NCI-H82 treated with DMSO at 0.1 percent for 48 hours (cell line): ENCODE data around the gene SYT2.
"Not testable (repeated sequence)": the region's sequence is repeated elsewhere in the genome, so short reads cannot be mapped to it uniquely, and the experiment has no call there.

Experiments
- DNase-seq: peaks from one replicate; lab custom pipeline; 2025; ENCODE audit not compliant: unreplicated experiment; lab: John Stamatoyannopoulos, UW

The SYT2 gene

DNA sequence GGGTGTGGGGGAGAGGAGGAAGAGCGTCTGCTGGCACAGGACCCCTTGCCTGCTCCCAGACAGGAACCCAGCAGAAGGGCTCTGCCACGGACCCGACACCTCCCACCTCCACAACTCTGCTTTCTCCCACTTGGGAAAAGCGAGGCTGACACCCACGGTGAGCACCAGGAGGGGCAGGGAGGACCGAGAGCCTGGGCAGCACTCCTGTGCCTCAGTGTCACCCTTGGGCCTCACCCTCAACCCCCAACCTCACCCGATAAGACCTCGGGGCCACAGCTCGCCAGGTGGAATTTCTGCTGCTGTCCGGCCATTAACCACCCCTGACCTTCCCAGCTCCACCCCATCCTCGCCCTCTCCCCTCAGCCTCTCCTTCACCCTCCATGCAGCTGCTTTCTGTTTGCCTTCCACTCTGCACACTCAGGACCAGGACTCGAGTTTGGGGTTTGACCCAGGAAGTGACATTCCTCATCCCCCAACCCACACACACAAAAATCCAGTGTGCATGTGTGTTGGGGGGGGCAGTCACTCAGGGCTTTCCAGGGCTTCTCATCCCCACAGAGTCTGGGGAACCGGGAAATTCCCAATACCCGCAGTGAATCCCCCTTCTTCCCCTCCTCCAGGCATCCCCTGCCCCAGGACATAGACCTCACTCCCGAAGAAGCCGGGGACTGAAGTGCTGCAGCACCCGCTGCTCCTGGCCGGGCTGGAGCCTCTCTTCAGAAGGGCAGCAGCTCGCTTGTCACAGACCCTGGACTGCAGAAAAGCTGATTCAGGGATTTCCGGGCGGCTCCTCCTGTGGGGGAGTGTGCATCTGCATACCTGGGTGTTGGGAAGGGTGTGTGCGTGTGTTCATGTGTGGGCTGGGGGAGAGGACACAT is 65.8 kb downstream of the SYT2 start:
- no peak for DNase-seq

- peak; percentile 46 for DNase-seq
These were observed 66.6 kb downstream of the SYT2 start for GRCh38 chr1:202643397-202644218.

DNA sequence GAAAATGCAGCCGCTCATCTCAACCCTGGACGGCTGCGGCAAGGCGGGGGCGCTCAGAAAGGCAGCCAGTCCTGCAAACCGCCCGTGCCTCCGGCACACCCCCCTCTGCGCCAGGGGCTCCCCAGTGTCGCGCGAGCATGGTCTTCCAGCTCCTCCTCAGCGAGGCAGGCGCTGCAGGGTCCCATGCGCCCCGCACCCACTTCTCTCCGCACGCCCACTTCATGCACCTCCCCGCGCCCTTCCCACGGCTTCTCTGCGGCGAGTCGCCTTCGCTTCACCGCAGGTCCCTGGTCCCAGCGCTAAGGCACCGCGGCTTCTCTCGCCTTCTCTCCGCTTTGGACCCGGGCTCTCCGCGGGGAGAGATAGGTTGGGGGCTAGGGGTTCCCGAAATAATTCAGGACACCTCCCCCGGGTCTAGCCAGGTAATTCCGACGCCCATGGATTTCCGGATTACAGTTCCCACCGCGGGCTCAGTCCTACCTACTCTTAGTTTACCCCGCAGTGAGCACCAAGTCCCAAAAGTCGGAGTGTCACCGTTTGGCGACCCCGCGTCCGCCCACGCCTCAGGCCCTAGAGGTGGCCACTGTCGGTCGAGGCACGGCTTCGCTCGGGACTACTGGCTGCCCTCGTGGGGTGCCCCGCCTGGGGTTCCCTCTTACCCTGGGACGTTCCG is 67.5 kb downstream of the SYT2 start:
- no peak for DNase-seq

- DNase-seq, result no peak
These were observed 68.0 kb downstream of the SYT2 start for GRCh38 chr1:202642212-202642611.

- no peak for DNase-seq
These were observed 70.8 kb downstream of the SYT2 start for GRCh38 chr1:202639500-202639899.

GRCh38 chr1:202638701-202639305 is 71.5 kb downstream of the SYT2 start:
- DNase-seq, result not testable (repeated sequence)

- peak; percentile 13 for DNase-seq
These were observed 72.1 kb downstream of the SYT2 start for GRCh38 chr1:202638019-202638700.

DNA sequence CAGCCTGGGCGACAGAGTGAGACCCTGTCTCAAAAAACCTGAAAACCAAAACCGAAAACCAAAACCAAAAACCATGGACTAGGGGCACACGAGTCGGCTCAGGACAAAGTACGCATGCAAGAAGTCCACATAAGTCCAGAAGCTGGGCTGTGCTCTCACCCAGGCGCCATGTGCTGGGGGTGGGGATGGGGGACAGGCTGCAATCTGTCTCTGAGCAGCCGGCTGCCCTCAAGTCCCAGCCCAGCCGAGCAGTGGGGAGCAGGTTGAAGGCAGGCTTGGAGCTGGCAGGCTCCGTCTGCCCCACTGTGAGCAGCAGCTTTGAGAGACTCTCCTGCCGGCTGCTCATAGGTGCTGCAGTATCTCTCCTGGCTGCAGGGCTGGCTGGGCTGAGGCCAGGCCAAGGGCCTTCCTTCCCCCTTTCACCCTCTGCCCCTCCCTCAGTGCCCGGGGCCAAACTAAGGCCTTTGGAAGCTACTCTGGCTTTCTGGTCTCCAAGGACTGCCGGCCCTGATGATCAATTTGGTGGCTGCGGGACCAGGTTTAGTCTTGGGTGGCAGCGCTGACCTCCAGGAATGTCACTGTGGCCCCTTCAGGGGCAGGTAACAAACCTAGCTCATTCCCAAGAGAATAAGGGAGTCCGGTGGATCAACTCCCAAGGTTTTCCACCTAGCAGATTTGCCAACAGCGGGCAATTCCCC is 72.8 kb downstream of the SYT2 start:
- not testable (repeated sequence) for DNase-seq

GRCh38 chr1:202636171-202636570 is 74.1 kb downstream of the SYT2 start:
- not testable (repeated sequence) for DNase-seq

GRCh38 chr1:202632241-202632640 is 78.0 kb downstream of the SYT2 start:
- no peak for DNase-seq

GRCh38 chr1:202631076-202631923 is 79.0 kb downstream of the SYT2 start:
- DNase-seq, result no peak

GRCh38 chr1:202630541-202630940 is 79.7 kb downstream of the SYT2 start:
- DNase-seq, result no peak

- DNase-seq, result not testable (repeated sequence)
These were observed 80.2 kb downstream of the SYT2 start for GRCh38 chr1:202630096-202630495.

GRCh38 chr1:202629257-202629811 is 80.9 kb downstream of the SYT2 start:
- not testable (repeated sequence) for DNase-seq

- DNase-seq, result no peak
These were observed 81.5 kb downstream of the SYT2 start for GRCh38 chr1:202628646-202629215.

DNA sequence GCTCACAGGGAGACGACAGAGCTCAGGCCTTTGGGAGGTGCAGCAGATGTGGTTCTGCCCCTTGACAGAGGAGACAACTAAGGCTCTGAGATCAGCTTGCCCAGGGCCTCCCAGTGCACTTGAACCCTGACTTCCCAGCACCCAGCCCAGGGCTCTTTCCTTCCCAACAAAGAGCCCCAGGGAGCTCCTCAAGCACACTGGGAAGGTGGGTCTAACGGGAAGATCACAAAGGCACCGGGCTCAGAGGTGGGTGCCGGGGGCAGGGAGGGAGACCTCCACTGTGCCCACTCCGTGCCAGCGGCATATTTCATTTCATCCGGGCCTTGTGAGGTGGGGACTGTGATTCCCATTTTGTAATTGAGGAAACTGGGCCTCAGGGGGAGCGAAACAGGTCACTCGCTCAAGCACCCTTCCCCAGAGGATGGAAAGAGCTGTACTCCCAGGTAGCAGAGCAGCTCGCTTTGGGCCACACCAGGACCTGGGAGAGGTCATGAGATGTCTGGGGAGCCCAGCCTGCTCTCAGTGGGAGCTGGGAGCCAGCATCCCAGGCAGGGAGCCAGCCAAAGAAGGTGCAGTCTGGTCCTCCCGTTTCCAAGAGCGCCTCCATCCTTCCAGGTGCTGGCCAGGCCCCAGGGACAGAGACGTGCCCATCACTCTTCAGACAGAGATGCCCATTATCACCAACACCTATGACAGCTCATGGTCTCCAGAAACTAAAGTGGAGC is 82.3 kb downstream of the SYT2 start:
- no peak for DNase-seq

DNA sequence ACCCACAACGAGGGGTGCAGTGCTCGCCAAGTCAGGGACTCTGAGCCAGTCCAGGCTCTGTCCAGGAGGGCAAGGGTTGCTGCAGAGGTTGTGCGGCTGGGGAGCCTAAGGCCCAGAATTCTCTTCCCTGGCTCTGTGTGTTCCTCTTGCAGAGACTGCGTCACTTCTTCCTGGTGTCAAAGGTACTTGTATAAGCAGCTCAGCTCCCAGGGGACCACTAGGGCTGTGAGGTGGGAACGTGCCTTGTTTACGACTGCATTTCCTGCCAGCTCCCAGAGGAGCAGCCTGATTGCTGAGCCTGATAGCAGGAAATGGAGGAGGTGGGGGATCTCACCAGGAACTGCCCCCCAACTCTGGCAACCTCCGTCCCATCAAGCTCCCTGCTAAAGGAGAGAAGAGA is 83.2 kb downstream of the SYT2 start:
- DNase-seq, result not testable (repeated sequence)
